Activated gamma-delta T cell treated with anti-CD3 and anti-CD28 coated beads, Interleukin-2, amount 50 U/mL, for 16 hours (primary cell): Measurements from ENCODE around the gene NMNAT2.
"Not testable (repeated sequence)": the region's sequence is repeated elsewhere in the genome, so short reads cannot be mapped to it uniquely, and the experiment has no call there.

ENCODE experiments used
- DNase-seq: peaks from one replicate; pipeline ENCODE4 v3.0.0-alpha.2; 2020; ENCODE audit warnings: low read depth

The NMNAT2 gene

GRCh38 chr1:183416850-183417771 is 1.1 kb downstream of the NMNAT2 start:
- DNase-seq = no peak

GRCh38 chr1:183414365-183414764 is 3.8 kb downstream of the NMNAT2 start:
- no peak for DNase-seq

DNA sequence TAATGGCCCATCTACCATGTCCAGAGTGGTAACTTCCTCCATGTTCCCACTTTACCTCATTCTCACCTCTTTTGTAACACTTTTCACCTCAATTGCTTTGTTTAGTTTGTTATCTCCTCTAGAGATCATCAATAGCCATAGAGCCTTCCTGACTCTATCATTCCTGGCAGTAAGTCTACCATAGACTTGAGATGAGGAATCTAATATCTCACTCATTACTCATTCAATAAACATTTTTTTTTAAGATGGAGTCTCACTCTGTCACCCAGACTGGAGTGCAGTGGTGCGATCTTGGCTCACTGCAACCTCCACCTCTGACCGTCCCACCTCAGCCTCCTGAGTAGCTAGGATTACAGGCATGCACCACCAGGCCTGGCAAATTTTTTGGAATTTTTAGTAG is 7.1 kb downstream of the NMNAT2 start:
- no peak for DNase-seq

- no peak for DNase-seq
These were observed 10.2 kb downstream of the NMNAT2 start for GRCh38 chr1:183407961-183408360.

GRCh38 chr1:183407474-183407873 is 10.7 kb downstream of the NMNAT2 start:
- DNase-seq = no peak

DNA sequence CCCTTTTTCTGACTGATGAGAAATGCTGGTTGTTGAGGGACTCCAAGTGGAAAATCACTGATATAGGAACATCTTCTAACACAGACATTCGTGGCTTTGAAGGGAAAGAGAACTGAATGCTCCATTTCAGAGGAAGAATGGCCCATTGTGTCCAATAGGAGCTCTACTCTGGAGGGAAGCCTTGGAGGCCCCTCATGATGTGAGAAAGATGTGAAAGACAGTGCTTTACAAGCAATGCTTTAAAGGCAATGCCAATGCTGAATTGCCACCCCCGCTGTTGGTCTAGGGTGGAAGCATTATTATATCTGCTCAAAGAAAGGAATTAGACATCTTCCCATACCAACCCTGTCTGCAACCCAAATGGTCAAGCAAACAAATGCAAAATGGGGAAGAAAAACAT is 13.7 kb downstream of the NMNAT2 start:
- no peak for DNase-seq

DNA sequence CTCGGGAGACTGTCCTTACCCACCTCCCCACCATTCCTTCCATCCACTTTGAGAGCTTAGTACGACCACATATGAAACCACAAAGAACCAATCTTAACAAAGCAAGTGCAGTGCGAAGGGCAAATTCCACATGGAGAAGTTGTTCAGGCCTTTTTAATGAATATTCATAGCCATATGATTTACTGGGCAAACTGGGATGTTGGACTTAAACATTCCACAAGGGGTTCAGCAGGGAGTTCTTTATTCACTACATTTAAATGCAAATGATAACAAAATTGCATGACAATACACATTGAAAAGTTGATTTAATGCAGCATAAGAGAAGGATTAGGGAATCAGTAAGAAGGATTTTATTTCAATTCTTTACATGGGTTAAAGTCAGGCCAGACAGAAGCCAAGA is 14.7 kb downstream of the NMNAT2 start:
- DNase-seq = no peak

- not testable (repeated sequence) for DNase-seq
These were observed 16.6 kb downstream of the NMNAT2 start for GRCh38 chr1:183401565-183401964.

GRCh38 chr1:183394435-183394834 is 23.7 kb downstream of the NMNAT2 start:
- DNase-seq = no peak

DNA sequence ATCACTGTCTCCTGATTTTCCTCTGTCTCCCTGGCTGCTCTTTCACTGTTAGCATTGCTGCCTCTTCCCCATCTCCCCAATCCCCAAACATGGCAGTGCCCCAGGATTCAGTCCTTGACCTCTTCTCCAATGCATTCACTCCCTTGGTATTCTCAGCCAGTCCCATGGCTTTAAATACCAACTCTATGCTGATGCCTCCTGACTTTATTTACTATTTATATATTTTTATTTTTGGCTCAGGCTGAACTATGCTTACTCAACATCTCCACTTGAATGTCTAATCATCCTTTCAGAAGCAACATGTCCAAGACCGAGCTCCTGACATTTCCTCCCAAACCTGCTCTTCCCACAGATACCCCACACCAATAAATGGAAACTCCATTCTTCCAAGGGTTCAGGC is 26.3 kb downstream of the NMNAT2 start:
- DNase-seq = no peak

- DNase-seq = no peak
These were observed 27.6 kb downstream of the NMNAT2 start for GRCh38 chr1:183390561-183390960.

DNA sequence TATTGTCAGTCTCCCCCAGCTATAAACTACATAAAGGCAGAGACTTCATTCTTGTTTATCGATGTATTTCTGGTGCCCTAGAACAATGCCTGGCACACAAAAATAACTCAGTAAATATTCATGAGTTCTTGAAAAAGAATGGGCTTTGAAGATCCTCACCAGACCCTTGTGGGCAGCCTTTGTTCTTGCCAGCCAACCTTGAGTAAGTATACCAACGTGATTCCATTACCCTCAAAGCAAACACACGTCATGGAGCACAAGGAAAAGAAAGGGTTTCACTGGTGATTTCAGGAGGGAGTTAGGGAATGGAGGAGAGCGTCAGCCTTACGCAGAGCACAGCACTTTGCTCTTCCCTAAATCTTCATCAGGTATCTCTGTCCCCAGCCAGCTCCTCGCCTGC is 29.4 kb downstream of the NMNAT2 start:
- DNase-seq = no peak

DNA sequence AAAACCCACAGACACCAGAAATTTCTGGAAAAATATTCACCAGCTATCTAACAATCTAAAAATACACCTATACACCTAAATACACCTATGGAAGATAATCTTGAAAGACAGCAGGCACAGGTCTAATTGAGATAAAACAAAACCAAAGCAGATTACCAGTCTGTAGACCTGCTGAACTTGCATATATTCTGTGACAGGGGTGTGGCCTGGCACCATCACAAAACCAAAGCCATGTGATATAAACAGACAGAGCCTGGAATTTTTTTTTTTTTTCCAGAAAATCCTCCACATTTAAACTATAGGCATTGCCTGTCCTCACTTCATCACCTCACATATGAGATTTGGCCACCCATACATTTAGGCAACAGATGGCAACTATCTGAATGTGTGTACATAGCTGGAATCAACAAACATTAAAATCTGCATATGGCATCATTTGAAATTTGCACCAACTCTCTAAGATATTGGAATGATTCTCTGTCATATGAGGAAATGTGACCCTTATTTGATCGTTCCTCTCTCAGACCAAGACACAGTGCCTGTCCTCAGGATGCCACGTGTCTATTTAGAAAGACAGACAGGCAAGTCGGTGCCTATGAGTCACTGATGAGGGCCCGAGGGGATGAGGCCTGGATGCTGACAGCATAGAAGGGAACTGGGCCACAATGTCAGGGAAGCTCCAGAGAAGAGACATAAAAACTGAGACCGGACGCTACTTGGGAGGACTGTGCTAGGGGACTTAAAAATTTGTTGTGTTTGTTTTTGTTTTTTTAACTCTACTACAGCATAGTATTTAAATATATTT is 32.6 kb downstream of the NMNAT2 start:
- DNase-seq = no peak

DNA sequence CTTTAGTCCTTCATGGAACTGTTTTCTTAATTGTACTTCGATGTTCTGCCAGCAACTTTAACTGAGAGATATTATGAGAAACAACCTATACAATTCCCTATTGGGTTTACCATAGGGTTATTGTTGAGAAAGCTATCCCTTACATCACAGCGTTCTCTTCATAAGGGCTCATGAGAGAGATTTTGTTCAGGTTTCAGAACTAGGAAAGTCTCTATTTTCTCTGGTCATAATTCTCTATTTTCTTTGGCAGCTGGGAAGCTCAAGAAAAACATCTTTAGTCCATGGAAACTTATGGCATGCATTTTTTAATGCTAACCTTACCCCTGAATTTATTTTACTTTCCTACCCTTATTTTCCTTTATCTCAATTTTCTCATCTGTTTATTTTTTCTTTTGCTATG is 38.2 kb downstream of the NMNAT2 start:
- DNase-seq = no peak

DNA sequence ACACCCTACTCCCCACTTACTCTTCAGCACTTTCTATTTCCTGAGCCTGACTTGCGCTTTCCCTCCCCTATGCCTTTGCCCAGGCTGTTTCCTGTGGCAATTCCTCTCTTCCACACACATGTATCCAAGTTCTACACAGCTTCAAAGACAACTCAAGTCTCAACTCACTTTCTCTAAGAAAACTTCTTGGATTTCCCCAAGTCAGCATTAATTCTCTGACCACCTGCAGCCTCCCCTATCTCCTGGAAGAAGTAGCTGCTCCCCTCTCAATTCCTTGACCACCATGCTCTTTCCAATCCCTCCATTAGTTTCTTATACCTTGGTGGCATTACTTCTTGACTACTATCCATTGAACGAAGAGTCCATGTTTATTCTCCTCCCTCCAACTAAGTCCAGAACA is 42.8 kb downstream of the NMNAT2 start:
- DNase-seq = no peak

DNA sequence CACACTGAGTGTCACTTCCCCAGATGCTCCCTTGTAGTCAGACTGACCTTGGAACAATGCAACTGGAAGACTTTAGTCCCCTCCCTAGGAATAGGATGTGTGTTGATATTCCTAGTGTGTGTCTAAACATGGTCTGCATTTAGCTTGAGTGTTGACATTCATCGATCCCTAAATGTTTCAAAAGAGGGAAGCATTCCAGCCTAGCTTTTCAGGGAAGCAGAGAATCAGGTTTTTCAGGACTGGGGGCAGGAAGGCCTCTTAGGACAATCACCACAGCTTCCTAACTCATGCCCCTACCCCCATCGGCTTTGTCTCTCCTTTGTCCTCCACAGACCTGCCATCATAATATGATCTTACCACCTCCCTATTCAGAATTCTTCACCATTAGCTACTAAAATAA is 43.4 kb downstream of the NMNAT2 start:
- DNase-seq = no peak

DNA sequence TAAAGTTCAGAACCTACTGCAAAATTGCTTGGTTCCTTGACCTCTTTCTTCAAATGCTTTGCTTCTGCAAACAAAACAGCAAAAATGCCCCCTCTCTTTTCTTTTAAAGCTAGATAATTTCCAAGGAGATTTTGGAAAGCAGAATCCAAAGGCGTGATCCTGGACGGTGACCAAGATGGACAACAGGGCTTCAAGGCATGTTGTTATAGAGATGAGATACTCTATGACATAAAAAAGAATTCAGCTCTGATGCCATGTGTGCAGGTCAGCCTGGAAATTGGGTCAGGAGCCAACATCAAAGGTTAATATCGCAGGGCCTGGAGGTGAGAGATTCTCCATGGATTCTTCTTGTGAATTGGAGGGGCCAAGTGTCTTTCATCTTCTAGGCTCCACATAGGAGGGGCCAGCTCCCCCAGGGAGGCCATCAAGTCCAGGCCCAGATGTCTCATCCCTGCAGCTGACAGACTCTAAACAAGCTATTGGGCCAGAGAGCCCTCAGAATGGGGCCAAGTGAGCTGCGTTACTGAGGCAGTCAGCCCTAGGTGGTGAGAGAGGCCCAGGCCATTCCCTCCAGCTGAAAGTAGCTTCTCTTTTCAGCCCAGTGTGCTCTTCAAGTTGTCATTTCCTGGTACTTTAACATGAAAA is 45.5 kb downstream of the NMNAT2 start:
- DNase-seq = no peak

DNA sequence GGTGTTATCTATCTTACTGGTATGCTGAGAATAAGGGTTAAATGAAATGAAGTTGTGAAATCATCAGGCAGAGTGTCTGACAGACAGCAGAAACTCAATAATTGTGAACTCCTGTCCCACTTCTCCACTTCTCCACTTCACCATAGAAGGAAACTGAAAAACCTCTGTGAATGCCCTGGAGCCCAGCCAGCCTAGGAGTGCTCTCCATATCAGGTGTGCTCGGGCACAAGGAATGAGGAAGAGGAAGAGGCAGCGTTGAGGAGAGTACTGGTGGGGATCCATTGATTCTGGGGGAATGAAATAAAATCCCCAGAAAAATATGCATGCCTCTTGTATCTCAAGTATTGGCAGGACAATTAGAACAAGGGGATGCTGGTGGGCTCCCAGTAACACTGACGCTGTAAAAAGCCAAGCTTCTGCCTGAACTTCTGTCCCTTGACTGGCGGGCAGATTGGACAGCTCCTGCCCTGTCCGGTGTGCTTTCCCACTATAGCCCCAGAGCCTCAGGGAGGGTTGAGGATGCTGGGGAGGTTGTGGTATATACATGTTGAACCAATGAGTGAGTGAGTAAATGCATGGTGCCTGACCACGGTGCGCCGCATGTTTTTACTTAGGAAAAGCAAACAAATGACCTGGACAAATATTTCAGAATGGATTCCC is 47.7 kb downstream of the NMNAT2 start:
- no peak for DNase-seq

DNA sequence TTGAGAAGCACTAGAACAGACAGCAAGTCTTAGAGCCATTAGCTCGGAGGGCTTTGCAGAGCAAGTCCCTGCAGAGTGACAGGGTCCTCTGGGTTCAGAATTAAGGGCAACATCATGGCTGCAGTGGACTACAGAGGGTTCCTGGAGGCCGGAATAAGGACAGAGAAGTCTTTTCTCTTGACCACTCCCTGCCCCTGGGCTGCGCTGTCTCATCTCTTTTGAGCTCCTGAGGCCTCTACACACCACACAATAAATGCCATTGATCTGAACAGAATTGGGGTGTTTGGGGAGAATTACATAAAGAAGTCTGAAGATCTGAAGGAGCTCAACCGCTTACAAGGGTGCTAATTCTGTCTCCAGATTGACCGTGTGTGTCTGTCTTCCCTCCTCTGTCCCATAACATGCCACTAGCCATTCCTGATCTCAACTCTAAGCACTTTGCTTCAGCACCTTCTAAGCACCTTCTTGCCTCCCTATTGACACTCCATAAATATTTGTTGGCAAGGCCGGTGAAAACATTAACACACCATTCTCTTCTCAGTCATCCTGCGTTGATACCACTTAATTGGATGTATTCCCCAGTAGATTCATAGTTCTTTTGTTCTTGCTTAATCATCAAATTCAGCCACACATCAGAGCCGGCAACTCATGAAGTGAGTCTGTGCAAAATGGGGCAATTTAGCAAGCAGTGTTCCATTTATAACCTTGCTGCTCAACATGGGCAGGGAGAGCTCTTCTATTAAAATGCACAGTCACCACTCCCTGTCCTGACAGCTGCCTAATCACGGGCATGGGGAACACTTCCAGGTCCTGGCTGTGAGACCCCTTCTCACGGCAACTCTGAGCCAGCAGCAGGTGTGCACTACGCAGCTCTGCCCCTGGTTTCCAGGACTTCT is 49.7 kb downstream of the NMNAT2 start:
- no peak for DNase-seq

DNA sequence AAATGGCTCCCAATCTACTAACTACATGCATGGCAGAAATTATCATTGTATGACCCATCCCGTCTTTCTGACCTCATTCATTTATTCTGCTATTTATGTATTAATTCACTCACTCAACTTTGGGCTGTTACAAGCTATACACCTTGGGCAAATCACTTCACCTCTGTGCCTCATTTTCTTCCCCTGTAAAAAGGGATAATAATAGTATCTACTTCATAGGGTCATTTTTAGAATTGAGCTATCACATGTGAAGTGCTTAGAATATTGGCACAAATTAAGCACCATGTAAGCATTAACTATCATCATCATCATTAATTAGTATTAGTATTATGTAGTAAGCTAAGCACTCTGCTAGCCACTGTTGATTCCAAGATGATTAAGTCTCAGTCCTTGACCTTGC is 52.1 kb downstream of the NMNAT2 start:
- DNase-seq = no peak

DNA sequence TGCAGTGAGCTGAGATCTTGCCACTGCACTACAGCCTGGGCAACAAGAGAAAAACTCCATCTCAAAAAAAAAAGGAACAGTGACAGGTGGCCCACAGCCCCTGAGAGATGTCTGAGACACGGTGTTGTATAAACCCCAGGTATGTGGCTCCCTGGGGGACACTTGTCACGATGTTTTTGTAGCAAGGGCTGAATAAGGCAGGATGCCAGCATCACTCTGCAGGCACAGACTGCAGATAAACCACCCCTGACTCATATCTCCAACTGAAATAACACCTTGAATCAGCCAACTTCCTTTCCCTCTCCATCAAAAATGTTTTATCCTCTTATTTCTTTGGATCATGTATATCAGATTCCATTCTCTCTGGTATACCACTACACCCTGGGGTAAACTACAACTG is 52.5 kb downstream of the NMNAT2 start:
- no peak for DNase-seq
